Hematopoietic multipotent progenitor cell (in vitro differentiated cells): ENCODE measurements around the gene ESR2. TPM values are rescaled to one million over a fixed set of nuclear protein-coding genes. Genes with fewer than 3 reads are reported as not detected.
"Not testable (repeated sequence)": the region's sequence is repeated elsewhere in the genome, so short reads cannot be mapped to it uniquely, and the experiment has no call there.

Experiments
- DNase-seq, 3 donors: peaks; one replicate each; pipeline ENCODE4 v3.0.0-alpha.2; 2011 to 2015; ENCODE audit warnings: low read depth in 2 of 3, low spot score in 2 of 3
- total RNA-seq: library from RNA; depleted of rRNA; stranded (reverse); fragments of >200 nt; gene quantifications from one replicate; pipeline ENCODE4 v1.2.3, GENCODE V29; 2012

The ESR2 gene
- total RNA-seq, 1 donor: 2.2 TPM

GRCh38 chr14:64170181-64170580 lies 124.0 kb downstream of the ESR2 start:
- DNase-seq: no peak

GRCh38 chr14:64159588-64159987 lies 134.6 kb downstream of the ESR2 start:
- peak in 2 of 3 donors; percentile 17 to 59 for DNase-seq

- no peak for DNase-seq
These were observed 135.6 kb downstream of the ESR2 start for GRCh38 chr14:64158608-64159007.

- DNase-seq: no peak
These were observed 144.2 kb downstream of the ESR2 start for GRCh38 chr14:64149921-64150320.

- DNase-seq: no peak
These were observed 146.9 kb downstream of the ESR2 start for GRCh38 chr14:64147126-64147790.

- peak in 2 of 3 donors; percentile 1 to 17 for DNase-seq
These were observed 156.4 kb downstream of the ESR2 start for GRCh38 chr14:64137657-64138290.

- DNase-seq: no peak
These were observed 167.6 kb downstream of the ESR2 start for GRCh38 chr14:64126548-64126947.

GRCh38 chr14:64125270-64125669 lies 168.9 kb downstream of the ESR2 start:
- DNase-seq: no peak

- DNase-seq: no peak
These were observed 170.8 kb downstream of the ESR2 start for GRCh38 chr14:64123241-64123822.

GRCh38 chr14:64119980-64120379 lies 174.2 kb downstream of the ESR2 start:
- DNase-seq: no peak

- DNase-seq: no peak
These were observed 174.7 kb downstream of the ESR2 start for GRCh38 chr14:64119500-64119899.

- DNase-seq: no peak
These were observed 175.3 kb downstream of the ESR2 start for GRCh38 chr14:64118892-64119291.

GRCh38 chr14:64118403-64118742 lies 175.8 kb downstream of the ESR2 start:
- DNase-seq: not testable (repeated sequence)

GRCh38 chr14:64117671-64118402 lies 176.3 kb downstream of the ESR2 start:
- no peak for DNase-seq

- no peak for DNase-seq
These were observed 178.8 kb downstream of the ESR2 start for GRCh38 chr14:64115401-64115800.

GRCh38 chr14:64114796-64115195 lies 179.4 kb downstream of the ESR2 start:
- DNase-seq: no peak

GRCh38 chr14:64114166-64114565 lies 180.0 kb downstream of the ESR2 start:
- DNase-seq: no peak

GRCh38 chr14:64112867-64113678 lies 181.1 kb downstream of the ESR2 start:
- no peak for DNase-seq

GRCh38 chr14:64110802-64111201 lies 183.4 kb downstream of the ESR2 start:
- no peak for DNase-seq

- no peak for DNase-seq
These were observed 184.2 kb downstream of the ESR2 start for GRCh38 chr14:64109819-64110554.
